Measurements from ENCODE around the gene FBXL3.
A peak's percentile ranks its signal among the peaks of the same experiment; 100 is the strongest.
"Not testable (repeated sequence)": the region's sequence is repeated elsewhere in the genome, so short reads cannot be mapped to it uniquely, and the experiment has no call there.

The FBXL3 gene

GRCh38 chr13:77014906-77015685 is 11.9 kb downstream of the FBXL3 start:
- no peak overlapping the region for H2AFZ ChIP-seq (ENCODE audit: low read depth, low read length)
- peaks cover 77% of the 10 kb centered on the region for H3K36me3 ChIP-seq (ENCODE audit: insufficient read depth, low read length)
- peaks cover 3% of the 10 kb centered on the region for H3K9me3 ChIP-seq (ENCODE audit: low read length)
- no peaks in the 10 kb centered on the region for H3K27me3 ChIP-seq (ENCODE audit: insufficient read depth, low read length)
- H3K4me1 ChIP-seq (ENCODE audit: insufficient read depth, low read length) = no peaks in the 10 kb centered on the region
- no peak overlapping the region for H3K4me3 ChIP-seq (ENCODE audit: low read length)

- Histone ChIP-seq H3K4me1 (ENCODE audit: insufficient read depth, low read length) (no peaks in the 10 kb centered on the region), H3K9me3 (ENCODE audit: low read length) (peaks cover 3% of the 10 kb centered on the region), H3K36me3 (ENCODE audit: insufficient read depth, low read length) (peaks cover 81% of the 10 kb centered on the region), H2AFZ (ENCODE audit: low read depth, low read length) (no peak overlapping the region), H3K4me3 (ENCODE audit: low read length) (no peak overlapping the region), H3K27me3 (ENCODE audit: insufficient read depth, low read length) (no peaks in the 10 kb centered on the region)
Observed at GRCh38 chr13:77013853-77014542, 13.0 kb downstream of the FBXL3 start.

GRCh38 chr13:77009719-77010118 is 17.2 kb downstream of the FBXL3 start:
- H2AFZ ChIP-seq (ENCODE audit: low read depth, low read length); H3K4me1 ChIP-seq (ENCODE audit: insufficient read depth, low read length); H3K9me3 ChIP-seq (ENCODE audit: low read length); H3K27me3 ChIP-seq (ENCODE audit: insufficient read depth, low read length); H3K4me3 ChIP-seq (ENCODE audit: low read length): not testable (repeated sequence)
- peaks cover 68% of the 10 kb centered on the region for H3K36me3 ChIP-seq (ENCODE audit: insufficient read depth, low read length)

GRCh38 chr13:77009011-77009410 is 17.9 kb downstream of the FBXL3 start:
- H3K36me3 ChIP-seq (ENCODE audit: insufficient read depth, low read length) = peaks cover 63% of the 10 kb centered on the region
- H3K4me3 ChIP-seq (ENCODE audit: low read length) = no peak overlapping the region
- no peak overlapping the region for H2AFZ ChIP-seq (ENCODE audit: low read depth, low read length)
- peaks cover 3% of the 10 kb centered on the region for H3K9me3 ChIP-seq (ENCODE audit: low read length)
- no peaks in the 10 kb centered on the region for H3K27me3 ChIP-seq (ENCODE audit: insufficient read depth, low read length)
- no peaks in the 10 kb centered on the region for H3K4me1 ChIP-seq (ENCODE audit: insufficient read depth, low read length)

GRCh38 chr13:77008337-77008736 is 18.6 kb downstream of the FBXL3 start:
- not testable (repeated sequence) for H3K4me3 ChIP-seq (ENCODE audit: low read length); H3K9me3 ChIP-seq (ENCODE audit: low read length); H3K27me3 ChIP-seq (ENCODE audit: insufficient read depth, low read length); H3K4me1 ChIP-seq (ENCODE audit: insufficient read depth, low read length); H2AFZ ChIP-seq (ENCODE audit: low read depth, low read length)
- peaks cover 63% of the 10 kb centered on the region for H3K36me3 ChIP-seq (ENCODE audit: insufficient read depth, low read length)

- no peaks in the 10 kb centered on the region for H3K9me3 ChIP-seq (ENCODE audit: low read length)
- peaks cover 68% of the 10 kb centered on the region for H3K36me3 ChIP-seq (ENCODE audit: insufficient read depth, low read length)
- H3K4me1 ChIP-seq (ENCODE audit: insufficient read depth, low read length) = no peaks in the 10 kb centered on the region
- no peak overlapping the region for H2AFZ ChIP-seq (ENCODE audit: low read depth, low read length)
- H3K27me3 ChIP-seq (ENCODE audit: insufficient read depth, low read length) = no peaks in the 10 kb centered on the region
- H3K4me3 ChIP-seq (ENCODE audit: low read length) = no peak overlapping the region
Observed at GRCh38 chr13:77002590-77003190, 24.3 kb downstream of the FBXL3 start.

GRCh38 chr13:77001963-77002587 is 24.9 kb downstream of the FBXL3 start:
- Histone ChIP-seq H3K4me3 (ENCODE audit: low read length) (no peak overlapping the region), H3K27me3 (ENCODE audit: insufficient read depth, low read length) (no peaks in the 10 kb centered on the region), H3K9me3 (ENCODE audit: low read length) (no peaks in the 10 kb centered on the region), H2AFZ (ENCODE audit: low read depth, low read length) (no peak overlapping the region), H3K4me1 (ENCODE audit: insufficient read depth, low read length) (no peaks in the 10 kb centered on the region), H3K36me3 (ENCODE audit: insufficient read depth, low read length) (peaks cover 65% of the 10 kb centered on the region)

GRCh38 chr13:77001540-77001939 is 25.4 kb downstream of the FBXL3 start:
- Histone ChIP-seq H3K4me1 (ENCODE audit: insufficient read depth, low read length) (no peaks in the 10 kb centered on the region), H2AFZ (ENCODE audit: low read depth, low read length) (no peak overlapping the region), H3K36me3 (ENCODE audit: insufficient read depth, low read length) (peaks cover 64% of the 10 kb centered on the region), H3K27me3 (ENCODE audit: insufficient read depth, low read length) (no peaks in the 10 kb centered on the region), H3K9me3 (ENCODE audit: low read length) (no peaks in the 10 kb centered on the region), H3K4me3 (ENCODE audit: low read length) (no peak overlapping the region)

- no peaks in the 10 kb centered on the region for H3K4me1 ChIP-seq (ENCODE audit: insufficient read depth, low read length)
- no peaks in the 10 kb centered on the region for H3K27me3 ChIP-seq (ENCODE audit: insufficient read depth, low read length)
- H3K4me3 ChIP-seq (ENCODE audit: low read length) = no peak overlapping the region
- no peaks in the 10 kb centered on the region for H3K9me3 ChIP-seq (ENCODE audit: low read length)
- H3K36me3 ChIP-seq (ENCODE audit: insufficient read depth, low read length) = peaks cover 74% of the 10 kb centered on the region
- H2AFZ ChIP-seq (ENCODE audit: low read depth, low read length) = no peak overlapping the region
Observed at GRCh38 chr13:77000475-77000874, 26.5 kb downstream of the FBXL3 start.

GRCh38 chr13:76994281-76994680 is 32.7 kb downstream of the FBXL3 start:
- Histone ChIP-seq H3K4me3 (ENCODE audit: low read length) (no peak overlapping the region), H3K4me1 (ENCODE audit: insufficient read depth, low read length) (peaks cover 18% of the 10 kb centered on the region), H3K9me3 (ENCODE audit: low read length) (no peaks in the 10 kb centered on the region), H3K36me3 (ENCODE audit: insufficient read depth, low read length) (peaks cover 36% of the 10 kb centered on the region), H2AFZ (ENCODE audit: low read depth, low read length) (no peak overlapping the region), H3K27me3 (ENCODE audit: insufficient read depth, low read length) (no peaks in the 10 kb centered on the region)

- no peaks in the 10 kb centered on the region for H3K9me3 ChIP-seq (ENCODE audit: low read length)
- H2AFZ ChIP-seq (ENCODE audit: low read depth, low read length) = no peak overlapping the region
- H3K36me3 ChIP-seq (ENCODE audit: insufficient read depth, low read length) = peaks cover 28% of the 10 kb centered on the region
- no peaks in the 10 kb centered on the region for H3K27me3 ChIP-seq (ENCODE audit: insufficient read depth, low read length)
- peaks cover 18% of the 10 kb centered on the region for H3K4me1 ChIP-seq (ENCODE audit: insufficient read depth, low read length)
- H3K4me3 ChIP-seq (ENCODE audit: low read length) = peak overlapping the region; percentile 91
Observed at GRCh38 chr13:76993473-76993872, 33.5 kb downstream of the FBXL3 start.

GRCh38 chr13:76993021-76993420 is 33.9 kb downstream of the FBXL3 start:
- Histone ChIP-seq H3K36me3 (ENCODE audit: insufficient read depth, low read length) (peaks cover 24% of the 10 kb centered on the region), H3K4me1 (ENCODE audit: insufficient read depth, low read length) (peaks cover 18% of the 10 kb centered on the region), H3K9me3 (ENCODE audit: low read length) (no peaks in the 10 kb centered on the region), H2AFZ (ENCODE audit: low read depth, low read length) (peak overlapping the region; percentile 81), H3K27me3 (ENCODE audit: insufficient read depth, low read length) (no peaks in the 10 kb centered on the region), H3K4me3 (ENCODE audit: low read length) (peak overlapping the region; percentile 91)

GRCh38 chr13:76992548-76993001 is 34.4 kb downstream of the FBXL3 start:
- Histone ChIP-seq H3K9me3 (ENCODE audit: low read length) (no peaks in the 10 kb centered on the region), H3K4me1 (ENCODE audit: insufficient read depth, low read length) (peaks cover 18% of the 10 kb centered on the region), H3K27me3 (ENCODE audit: insufficient read depth, low read length) (no peaks in the 10 kb centered on the region), H3K4me3 (ENCODE audit: low read length) (peak overlapping the region; percentile 91), H2AFZ (ENCODE audit: low read depth, low read length) (peak overlapping the region; percentile 81), H3K36me3 (ENCODE audit: insufficient read depth, low read length) (peaks cover 19% of the 10 kb centered on the region)
